ENCODE results near the gene P2RY8.

P2RY8 gene

GRCh38 chrX:1417921-1418771 lies 118.8 kb downstream of the P2RY8 start:
- DNase-seq (ENCODE audit: low spot score): no peak

- DNase-seq (ENCODE audit: low spot score): no peak
Observed at GRCh38 chrX:1416965-1417760, 119.8 kb downstream of the P2RY8 start.

GRCh38 chrX:1416327-1416784 lies 120.6 kb downstream of the P2RY8 start:
- no peak for DNase-seq (ENCODE audit: low spot score)
